Heart left ventricle (tissue), 13 donors: ENCODE data around the gene NTM.

Experiments
- POLR2A ChIP-seq, 2 donors: fragments of 450-650 bp; IDR thresholded peaks; one replicate each; pipeline ENCODE4 v1.6.1; 2017; ENCODE audit warnings: antibody characterized with exemption in 2 of 2, mild to moderate bottlenecking in 2 of 2, moderate library complexity in 2 of 2
- TF ChIP-seq, protein P1 (sequence below), 12 donors: fragments of 200-600 bp; sonication (generic) in 4 of 12; IDR thresholded peaks; one replicate each; pipeline versions ENCODE4 v1.5.0 to v1.8.0; 2018 to 2022; ENCODE audit warnings: antibody characterized with exemption in 12 of 12, mild to moderate bottlenecking in 5 of 12
- donor health status: ischemic (EF 13 %, LVEDD 7.1; RV severe dilation, severe dysfunction).
- donor health status: DM: no; HTN: yes; CAD: no.
- donor health status: DM: no; HTN: no; CAD: no.
- donor health status: ischemic (EF 25% LVEDD 6.9; RV normal size, moderate dysfunction).
- donor health status: ischemic (EF 25% LVEDD 5.7; RV mildly dilated, moderate dysfunction).
- donor health status: ischemic (EF 35%, LVEDD 5.7; RV mildly dilated, moderate dysfunction).
- donor health status: nonischemic (EF 11% LVEDD 7.7; RV severe dilation, severe dysfunction).
- donor health status: DM: yes; HTN: yes; CAD: no.
- donor health status: PGD.
- donor health status: ischemic (EF 29% LVEDD 5.4; RV normal size, mild dysfunction).
- donor health status: nonischemic (EF 23%, LVEDD 6.1; RV moderate dilation, normal function).

DNA sequence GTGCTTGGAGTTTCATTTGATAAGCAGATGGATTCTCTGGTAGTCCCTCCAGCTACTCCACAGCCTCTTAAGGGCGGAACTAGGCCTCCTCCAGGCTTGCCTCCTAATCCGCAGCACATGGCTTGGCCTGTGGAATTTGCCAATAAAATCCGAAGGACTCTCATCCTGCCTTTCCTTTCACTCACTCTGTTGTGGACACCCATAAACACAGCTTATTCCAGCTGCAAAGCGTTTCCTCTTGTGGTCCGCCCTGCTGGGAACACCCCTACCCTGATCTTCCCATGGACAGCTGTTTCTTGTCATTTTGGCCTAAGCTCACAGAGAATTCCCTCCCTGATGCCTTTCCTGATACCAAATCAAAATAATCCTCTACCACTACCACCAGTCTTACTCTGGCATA, 546.2 kb downstream of the NTM start:
- TF ChIP-seq, protein P1, sequence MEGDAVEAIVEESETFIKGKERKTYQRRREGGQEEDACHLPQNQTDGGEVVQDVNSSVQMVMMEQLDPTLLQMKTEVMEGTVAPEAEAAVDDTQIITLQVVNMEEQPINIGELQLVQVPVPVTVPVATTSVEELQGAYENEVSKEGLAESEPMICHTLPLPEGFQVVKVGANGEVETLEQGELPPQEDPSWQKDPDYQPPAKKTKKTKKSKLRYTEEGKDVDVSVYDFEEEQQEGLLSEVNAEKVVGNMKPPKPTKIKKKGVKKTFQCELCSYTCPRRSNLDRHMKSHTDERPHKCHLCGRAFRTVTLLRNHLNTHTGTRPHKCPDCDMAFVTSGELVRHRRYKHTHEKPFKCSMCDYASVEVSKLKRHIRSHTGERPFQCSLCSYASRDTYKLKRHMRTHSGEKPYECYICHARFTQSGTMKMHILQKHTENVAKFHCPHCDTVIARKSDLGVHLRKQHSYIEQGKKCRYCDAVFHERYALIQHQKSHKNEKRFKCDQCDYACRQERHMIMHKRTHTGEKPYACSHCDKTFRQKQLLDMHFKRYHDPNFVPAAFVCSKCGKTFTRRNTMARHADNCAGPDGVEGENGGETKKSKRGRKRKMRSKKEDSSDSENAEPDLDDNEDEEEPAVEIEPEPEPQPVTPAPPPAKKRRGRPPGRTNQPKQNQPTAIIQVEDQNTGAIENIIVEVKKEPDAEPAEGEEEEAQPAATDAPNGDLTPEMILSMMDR (IDR thresholded peaks at IDR 0.05) = no peak
- no peak for TF ChIP-seq POLR2A (IDR thresholded peaks at IDR 0.05)
